CD4-positive, alpha-beta T cell treated with Interferon gamma for 1 hour (primary cell): ENCODE measurements around the gene SH2D1A.
"Not testable (repeated sequence)": the region's sequence is repeated elsewhere in the genome, so short reads cannot be mapped to it uniquely, and the experiment has no call there.

ENCODE experiments used
- DNase-seq: peaks from one replicate; pipeline ENCODE4 v3.0.0-alpha.2; 2020

Gene SH2D1A

DNA sequence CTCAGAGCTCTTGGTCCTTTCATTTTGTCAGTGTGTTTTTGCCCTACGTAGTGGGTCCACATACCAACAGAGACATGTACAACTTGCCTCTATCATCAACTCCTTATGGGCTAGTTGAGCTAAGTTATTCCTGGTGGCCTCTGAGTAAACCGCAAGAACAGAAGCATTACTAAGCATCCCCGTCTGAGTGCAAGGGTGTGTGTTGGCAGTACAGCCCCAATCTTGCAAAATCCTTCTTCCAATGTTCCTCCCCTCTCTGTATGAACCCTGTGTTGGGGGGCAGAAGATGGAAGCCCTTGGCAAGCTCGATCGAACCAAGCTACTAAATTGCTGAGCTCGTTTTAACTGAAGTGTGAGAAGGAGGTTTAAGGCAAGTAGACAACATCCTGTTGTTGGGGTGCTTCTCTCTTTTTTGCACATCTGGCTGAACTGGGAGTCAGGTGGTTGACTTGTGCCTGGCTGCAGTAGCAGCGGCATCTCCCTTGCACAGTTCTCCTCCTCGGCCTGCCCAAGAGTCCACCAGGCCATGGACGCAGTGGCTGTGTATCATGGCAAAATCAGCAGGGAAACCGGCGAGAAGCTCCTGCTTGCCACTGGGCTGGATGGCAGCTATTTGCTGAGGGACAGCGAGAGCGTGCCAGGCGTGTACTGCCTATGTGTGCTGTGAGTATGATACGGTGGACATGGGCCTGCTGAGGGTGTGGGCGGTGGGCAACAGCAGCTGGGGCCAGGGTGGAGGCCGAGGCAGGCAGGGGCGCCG lies at the start of gene SH2D1A:
TSS of gene SH2D1A (plus strand) at position 447 of the 760 bp plus-strand sequence. CDS start at position 527, 80 bp downstream.
- DNase-seq, result no peak

DNA sequence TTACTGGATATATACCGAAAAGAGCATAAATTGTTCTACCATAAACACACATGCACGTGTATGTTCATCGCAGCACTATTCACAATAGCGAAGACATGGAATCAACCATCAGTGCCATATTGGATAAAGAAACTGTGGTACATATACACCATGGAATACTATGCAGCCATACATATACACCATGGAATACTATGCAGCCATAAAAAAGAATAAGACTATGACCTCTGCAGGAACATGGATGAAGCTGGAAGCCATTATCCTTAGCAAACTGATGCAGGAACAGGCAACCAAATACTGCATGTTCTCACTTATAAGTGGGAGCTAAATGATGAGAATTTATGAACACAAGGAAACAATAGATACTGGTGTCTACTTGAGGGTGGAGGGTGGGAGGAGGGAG lies 47.0 kb upstream of the SH2D1A start:
- not testable (repeated sequence) for DNase-seq

DNA sequence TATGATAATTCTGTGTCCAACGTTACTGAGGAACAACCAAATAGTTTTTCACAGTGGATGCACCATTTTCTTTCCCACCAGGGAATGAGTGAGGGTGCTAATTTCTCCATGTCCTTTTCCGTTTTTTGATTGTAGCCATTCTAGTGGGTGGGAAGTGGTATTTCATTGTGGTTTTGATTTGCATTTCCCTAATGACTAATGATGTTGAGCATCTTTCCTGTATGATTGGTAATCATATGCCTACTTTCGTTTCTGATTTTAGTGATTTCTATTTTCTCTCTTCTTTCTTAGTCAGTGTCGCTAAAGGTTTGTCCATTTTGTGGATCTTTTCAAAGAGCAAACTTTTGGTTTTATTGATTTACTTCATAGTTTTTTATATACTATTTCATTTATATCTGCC lies 46.0 kb upstream of the SH2D1A start:
- no peak for DNase-seq

DNA sequence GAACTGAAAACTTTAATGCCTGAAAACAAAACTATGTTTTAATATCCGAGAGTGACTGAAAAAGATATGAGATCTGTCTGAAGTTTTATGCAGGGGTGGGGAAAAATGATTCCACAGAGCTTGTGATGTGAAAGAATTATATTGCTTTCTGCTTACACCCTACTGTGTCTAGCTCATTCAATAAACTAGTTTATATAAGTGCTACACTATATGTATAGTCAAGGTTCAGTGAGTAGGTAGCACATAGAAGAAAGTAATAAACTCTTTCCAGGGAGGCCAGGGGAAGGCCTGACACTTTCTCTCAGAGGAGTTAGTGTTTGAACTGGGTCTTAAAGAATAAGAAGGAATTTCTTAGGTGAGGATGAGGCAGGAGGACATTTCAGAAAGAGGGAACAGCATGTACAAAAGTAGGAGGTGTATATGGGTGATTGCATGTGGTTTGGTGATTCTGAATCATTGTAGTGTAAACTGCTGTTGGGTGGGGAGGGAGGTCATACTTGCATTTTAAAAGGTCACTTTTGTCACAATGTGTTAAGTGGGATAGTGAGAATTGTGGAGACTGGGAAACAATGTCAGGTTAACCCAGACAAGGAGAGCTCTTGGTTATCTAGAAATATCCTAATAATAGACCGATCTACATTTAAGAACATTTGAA lies 39.0 kb upstream of the SH2D1A start:
- no peak for DNase-seq

DNA sequence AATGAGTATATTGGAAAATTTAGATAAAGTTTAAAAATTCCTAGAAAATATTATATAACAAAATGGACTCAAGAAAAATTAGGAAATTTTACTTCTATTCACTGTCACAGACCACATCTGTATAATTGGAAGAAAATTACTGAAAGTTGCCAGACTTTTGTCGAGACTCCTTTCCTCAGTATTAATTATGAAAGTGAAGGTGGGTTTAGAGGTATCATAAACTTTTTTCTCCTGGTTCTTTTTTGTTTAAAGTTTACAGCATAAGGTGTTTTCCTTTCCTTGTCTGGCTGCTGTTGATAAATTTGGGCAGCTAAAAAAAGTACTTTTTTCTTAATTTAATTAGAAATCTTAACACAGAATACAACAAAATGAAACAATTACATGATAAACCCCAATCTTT lies 20.6 kb upstream of the SH2D1A start:
- no peak for DNase-seq

DNA sequence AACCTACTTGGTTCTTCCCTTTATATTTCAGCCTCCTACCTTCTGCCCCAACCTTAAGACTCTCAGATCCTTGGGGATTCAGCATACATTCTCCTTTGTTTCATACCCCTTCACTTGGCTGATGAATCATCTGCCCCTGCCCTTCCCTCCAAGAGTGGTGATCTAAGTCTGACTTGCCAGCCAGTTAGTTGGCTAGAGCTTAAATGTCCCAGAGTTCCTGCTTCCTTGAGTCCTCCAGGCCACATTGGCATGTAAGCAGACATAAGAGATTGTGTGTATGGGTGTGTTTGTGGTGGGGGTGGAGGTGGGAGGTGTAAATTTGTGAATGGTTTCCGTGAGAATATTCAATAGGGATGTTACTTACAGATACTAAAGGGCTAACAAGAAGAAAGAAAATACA lies 17.6 kb upstream of the SH2D1A start:
- DNase-seq, result no peak

DNA sequence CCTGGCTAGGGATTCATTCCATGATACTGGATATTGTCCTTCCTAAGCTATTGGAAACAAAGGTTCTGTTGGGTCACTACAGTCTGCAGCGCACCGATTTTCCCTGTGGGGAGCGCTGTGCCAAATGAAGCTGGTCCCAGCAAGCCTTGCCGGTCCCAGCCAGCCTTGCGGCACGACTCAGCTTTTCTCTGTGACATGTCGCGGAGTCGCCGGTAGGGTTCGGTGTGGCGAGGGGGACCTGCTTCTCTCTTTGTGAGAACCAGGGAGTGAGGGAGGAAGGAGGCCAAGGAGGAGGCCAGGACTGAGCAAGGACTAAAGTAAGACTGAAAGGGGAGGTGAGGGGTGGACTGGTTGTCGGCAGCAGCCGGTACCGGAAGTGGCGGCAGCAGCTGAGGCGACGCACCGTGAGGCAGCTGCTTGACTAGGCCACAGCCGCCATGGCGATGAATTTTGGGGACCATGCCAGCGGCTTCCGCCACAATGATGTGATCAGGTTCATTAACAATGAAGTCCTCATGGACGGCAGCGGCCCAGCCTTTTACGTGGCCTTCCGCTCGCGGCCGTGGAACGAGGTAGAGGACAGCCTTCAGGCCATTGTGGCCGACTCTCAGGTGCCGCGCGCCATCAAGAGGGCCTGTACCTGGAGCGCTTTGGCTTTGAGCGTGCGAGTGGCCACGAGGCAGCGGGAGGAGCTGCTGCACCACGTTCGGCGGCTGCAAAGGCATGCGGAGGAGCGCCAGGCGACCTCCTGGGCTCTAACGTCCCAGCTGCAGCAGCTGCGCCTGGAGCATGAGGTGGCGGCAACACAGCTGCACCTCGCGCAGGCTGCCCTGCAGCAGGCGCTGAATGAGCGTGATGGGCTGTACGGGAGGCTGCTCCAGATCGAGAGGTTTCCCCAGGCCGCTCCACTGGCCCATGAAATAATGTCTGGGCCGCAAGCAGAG lies 13.6 kb upstream of the SH2D1A start, which contains the start of gene TEX13D:
TSS of gene TEX13D (plus strand) at position 180 of the 944 bp plus-strand sequence. CDS start at position 438, 258 bp downstream.
- no peak for DNase-seq

DNA sequence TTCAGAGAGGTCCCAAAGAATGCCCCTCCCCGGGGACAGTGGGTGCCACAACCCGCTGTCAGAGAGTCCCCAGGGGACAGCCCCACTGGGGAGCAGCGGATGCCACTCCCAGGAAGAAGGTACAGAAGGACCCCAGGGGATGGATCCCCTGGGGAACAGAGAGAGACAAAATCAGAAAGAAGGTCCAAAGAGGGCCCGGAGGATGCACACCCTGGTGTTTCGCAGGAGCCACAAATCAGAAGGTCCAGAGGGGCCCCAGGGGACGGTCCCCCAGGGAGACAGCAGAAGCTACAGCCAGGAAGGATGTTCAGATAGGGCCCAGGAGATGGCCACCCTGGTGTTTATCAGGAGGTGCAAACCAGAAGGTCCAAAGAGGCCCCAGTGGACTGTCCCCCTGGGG lies 12.5 kb upstream of the SH2D1A start:
- DNase-seq, result no peak

DNA sequence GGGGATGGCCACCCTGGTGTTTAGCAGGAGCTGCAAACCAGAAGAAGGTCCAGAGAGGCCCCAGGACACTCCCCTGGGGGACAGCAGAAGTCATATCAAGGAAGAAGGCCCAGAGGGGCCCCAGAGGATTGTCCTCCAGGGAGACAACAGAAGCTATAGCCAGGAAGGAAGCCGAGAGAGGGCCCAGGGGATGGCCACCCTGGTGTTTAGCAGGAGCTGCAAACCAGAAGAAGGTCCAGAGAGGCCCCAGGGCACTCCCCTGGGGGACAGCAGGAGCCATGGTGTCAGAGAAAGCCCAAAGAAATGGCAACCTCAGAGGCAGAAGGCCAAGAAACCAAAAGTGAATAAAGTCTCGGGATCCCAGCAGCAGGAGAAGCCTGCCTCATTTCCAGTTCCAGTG lies 11.8 kb upstream of the SH2D1A start:
- not testable (repeated sequence) for DNase-seq

DNA sequence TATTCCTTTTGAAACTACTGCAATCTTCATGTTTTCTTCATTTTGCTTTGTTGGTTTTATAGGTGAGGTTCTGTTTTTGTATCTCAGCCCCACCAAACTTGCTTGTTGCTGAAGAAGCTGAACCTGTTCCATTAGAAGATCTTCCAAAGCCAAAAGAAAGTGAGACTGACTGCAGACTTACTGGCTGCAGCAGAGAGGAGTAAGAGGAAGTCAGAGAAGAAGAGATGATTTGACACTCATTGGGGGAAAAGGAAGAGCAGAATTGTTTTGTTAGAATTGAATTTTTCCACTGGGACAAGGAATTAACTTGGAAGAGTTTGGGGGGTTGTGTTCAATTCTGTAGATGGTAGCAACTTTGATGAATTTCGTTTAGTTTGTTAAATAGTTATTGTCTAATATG lies 10.8 kb upstream of the SH2D1A start:
- DNase-seq, result no peak

DNA sequence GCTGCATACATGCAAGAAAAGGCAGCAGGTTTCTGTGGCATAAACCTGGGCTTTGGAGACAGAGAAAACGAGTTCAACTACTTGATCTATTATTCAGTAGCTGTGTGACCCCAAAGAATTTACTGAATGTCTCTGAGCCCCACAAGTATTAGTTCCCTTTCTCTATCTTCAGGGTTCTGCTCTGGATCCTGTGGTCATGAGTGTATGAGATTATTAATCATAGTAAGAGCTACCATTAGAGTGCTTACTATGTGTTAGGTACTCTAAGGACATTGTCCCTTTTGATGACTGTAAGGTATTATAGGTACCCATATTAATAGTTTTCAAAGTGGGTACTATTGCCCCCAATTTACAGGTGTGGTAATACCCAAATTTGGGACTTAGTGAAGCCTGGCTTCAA lies 8.4 kb upstream of the SH2D1A start:
- no peak for DNase-seq

DNA sequence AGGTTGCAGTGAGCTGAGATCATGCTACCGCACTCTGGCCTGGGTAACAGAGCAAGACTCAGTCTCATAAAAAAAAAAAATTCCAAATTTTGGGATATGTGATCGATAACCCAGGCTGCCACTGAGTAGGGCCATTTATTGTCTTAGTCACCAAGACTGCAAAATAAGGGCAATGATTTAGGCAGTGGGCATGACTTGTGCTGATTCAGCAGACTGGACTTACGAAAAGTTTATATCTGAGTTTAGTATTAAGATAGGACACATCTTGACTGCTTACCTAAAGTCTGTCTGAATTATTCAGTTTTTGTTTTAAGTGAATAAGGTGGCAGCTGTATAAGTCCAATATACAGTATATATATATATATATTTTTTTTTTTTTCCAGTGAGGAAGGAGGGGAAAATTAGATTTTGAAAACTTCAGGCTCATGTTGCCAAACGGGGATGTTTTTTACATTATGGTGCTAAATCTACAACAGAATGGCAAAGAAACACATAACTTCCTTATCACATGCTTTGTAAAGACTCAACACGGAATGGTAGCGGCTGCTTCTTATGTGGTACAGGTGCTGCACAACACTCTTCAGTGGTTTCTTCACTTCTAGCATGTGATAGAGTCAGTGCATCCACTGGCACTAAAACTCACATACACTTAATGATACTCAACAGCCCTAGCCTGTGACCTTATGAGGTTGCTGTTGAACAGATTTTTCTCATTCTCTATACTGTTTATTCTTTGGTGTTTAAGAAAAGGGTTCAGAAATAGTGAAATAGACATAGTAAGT lies 7.4 kb upstream of the SH2D1A start:
- peak; percentile 14 for DNase-seq

DNA sequence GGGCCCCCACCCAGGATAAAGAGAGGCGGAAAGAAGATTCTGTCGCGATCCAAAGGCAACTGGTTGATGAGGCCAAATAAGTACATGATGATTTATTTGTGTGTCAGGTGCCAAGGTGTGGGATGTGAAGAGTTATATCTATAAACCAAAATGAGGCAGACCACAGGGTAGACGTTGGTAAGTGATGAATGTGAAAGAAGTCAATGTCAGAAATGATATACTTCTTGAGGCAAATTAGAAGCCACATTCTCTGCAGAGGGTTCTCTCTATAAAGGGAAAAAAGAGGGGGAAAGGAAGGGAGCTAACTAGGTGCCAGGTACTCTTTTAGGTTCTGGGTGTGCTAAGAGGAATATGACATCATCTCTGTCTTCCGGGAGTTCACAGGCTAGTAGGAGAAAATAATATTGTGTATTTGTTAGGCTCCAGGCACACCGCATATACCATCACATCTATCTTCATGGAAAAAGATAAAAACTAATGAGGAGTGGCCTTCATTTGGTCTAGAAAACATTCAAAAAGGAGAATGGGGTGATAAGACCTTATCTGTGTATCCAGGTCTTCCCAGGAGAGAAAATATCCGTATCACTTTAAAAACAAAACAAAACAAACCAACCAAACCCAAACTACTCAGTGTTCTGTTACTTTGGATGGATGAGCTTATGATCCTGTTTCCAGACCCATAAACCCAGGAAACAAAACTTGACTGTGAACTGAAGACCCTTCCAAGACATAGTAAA lies 4.8 kb upstream of the SH2D1A start:
- no peak for DNase-seq

DNA sequence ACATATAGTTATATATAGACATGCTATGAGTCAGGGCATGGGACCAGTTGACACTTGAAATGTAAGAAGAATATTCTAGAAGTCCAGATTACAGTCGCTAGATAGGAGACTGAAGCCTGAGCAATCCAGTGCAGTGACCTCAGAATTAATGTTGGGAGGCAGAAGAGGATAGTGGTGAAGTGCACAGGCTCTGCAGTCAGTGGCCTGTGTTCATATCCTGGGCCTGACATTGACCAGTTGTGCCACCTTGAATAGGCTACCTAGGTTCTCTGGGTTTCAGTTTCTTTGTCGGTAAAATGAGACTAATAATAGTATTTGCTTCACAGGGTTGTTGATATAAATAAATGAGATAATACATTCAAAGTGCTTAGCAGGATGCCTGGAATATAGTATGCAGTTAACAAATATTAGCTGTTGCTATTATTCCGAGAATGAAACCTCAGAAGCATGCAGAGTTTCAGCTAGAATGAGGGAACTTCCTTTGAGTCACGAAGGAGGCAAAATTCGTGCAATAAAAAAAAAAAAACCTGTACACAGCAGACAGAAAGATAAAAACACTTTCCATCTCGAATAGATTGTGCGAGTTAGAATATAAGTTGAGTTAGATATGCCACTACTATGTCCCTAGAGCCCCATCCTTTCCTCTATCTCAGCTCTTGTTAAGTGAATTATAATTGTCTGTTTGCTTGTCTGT lies 4.0 kb upstream of the SH2D1A start:
- no peak for DNase-seq

DNA sequence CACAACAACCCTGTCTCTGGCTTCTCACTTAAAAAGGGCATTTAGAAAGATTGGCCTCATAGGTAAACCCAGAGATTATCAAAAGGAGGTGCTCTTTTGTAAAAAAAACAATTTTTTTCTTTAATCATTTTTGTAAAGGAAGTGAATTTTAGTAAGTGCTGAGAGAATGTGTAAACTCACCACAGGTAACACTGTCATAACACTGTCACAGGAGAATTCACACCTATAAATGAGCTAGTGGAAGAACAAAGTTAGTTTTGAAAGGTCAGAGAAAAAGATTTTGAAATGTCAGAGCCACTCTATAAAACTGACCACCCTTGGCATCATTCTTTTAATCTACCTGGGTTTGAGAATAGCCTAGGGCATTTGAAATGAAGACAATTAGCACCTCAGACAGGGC lies 3.3 kb upstream of the SH2D1A start:
- DNase-seq, result no peak

DNA sequence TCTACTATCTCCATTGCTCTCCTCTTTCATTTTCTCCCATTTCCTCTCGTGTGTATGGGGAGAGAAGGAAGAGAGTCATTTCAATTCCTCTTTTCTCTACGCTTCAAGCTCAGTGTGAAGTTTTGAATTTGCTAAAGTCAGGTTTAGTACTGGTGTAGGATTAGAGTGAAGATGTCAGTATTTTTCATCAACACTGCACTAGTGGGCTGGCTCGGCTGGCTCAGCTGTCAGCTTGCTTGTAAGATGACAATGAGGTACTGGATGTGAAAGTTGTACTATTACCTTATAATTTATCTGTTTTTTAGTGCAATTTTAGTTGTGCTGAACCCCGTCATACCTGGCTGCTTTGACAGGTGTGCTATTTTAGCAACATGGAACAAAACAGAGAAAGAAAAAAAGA lies 2.1 kb upstream of the SH2D1A start:
- DNase-seq, result no peak

DNA sequence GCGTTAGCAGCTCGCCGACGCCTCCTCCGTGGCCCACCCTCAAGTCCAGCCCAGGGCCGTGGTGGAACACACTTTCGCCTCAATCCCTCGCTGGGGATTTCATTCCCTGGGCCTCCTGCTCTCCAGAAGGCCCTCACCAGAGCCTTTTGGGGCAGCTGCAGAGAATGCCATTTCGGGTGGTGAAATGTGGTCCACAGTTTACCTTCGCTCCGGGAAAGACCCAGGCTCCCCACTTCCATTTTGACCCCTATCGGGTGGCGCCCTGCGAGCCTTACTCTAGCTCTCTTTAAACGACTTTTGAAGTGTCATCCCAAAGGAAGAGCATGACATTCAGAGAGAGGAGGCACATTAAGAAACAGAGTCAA lies 496 bp downstream of the SH2D1A start:
- no peak for DNase-seq

DNA sequence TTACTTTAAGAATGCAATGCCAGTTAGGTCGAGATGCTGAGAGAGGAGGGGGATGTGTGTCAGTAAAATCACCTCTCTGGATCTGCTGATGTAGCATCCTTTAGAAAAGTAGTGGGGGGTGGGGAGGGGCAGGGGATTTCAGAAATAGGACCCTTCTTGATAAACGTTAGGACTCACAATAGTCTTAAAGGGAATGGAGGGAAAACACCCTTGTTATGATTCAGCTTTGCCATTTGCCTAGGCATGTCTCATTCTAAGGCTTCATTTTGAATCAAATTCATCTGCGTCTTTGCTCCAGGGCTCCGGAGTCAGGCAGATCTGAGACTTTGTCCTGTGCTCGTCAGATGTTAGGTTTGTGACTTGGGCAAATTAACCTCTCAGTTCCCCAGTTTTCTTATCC lies 879 bp downstream of the SH2D1A start:
- DNase-seq, result no peak

DNA sequence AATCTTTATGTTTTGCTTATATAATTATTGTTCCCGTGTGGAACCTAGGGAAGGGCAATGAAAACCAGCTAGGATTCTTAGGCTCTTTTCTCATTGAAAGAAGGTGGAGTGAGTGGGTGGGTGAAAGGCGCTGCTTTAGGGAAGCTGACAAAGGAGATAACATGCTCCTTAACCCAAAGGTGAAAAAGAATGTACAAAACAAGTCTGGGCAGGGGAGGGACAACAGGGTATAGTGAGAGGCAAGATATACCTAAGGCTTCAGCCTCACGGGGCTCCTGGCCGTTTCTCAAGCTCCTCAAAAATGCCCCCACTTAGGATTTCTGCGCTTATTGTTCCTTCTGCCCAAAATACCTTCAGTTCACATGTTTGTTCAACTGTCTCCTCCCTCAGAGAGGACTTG lies 1.8 kb downstream of the SH2D1A start:
- DNase-seq, result no peak

DNA sequence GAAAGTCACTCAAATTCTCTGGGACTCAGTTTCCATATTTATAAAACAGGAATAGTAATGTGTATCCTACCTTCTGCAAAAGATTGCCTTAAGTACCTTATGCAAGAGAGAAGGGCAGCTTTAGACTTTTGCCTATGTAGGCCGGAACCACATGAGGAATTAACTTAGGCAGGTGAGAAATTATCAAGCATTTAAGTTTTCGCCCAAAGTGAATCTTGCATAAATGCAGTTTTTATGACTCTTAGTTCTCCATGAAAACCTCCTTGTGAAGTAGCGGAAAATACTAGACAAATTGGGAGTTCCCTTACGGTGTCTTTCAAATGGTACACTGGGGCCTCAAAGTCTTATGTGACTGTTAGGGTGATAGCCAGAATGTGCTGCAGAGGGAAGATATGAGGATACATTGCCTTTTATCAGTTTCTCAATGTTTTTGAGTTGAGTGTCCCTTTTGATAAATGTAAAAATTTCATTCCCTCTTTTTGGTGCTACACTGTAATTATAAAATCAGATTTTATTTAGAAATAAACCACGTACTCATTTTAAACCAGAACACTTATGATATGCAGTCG lies 2.6 kb downstream of the SH2D1A start:
- DNase-seq, result no peak

DNA sequence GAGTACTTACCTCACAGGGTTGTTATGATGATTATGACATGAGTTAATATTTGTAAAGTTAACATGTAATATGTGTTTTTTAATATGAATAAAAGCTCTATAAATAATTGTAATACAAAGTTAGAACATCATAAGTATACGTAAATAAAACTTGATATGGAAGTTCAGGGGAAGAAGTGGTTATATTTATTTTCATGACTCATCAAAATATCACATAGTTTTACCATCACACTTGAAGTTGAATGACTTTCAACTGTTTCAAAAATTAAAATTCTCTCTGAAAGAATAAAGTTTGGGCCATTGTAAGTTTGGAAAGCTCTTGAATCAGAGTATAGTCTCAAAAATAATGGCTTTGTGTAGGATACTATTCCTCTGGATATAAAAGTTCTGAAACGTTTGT lies 8.3 kb downstream of the SH2D1A start:
- DNase-seq, result no peak
